NCI-H1048 (cell line): ENCODE data around the gene SPTLC2.

Experiments
- DNase-seq: peaks from one replicate; lab custom pipeline; 2025; lab: John Stamatoyannopoulos, UW

SPTLC2 gene

DNA sequence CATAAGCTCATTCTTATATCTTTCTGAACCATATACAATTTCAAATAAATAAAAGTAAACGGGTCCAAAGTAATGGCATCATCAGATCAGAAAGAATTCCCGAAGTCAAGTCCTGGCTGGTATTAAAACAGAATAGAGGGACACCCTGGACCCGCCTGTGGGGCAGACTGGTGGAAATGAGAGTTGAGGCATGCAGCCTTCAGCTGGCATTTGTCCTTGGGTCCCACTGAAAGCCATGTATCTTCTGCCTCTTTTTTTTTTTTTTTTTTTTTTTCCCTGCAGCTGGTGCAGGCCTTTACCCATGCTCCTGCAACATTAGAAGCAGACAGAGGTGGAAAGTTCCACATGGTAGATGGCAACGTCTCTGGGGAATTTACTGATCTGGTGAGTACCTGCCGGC lies 148.6 kb downstream of the SPTLC2 start:
- DNase-seq: no peak

DNA sequence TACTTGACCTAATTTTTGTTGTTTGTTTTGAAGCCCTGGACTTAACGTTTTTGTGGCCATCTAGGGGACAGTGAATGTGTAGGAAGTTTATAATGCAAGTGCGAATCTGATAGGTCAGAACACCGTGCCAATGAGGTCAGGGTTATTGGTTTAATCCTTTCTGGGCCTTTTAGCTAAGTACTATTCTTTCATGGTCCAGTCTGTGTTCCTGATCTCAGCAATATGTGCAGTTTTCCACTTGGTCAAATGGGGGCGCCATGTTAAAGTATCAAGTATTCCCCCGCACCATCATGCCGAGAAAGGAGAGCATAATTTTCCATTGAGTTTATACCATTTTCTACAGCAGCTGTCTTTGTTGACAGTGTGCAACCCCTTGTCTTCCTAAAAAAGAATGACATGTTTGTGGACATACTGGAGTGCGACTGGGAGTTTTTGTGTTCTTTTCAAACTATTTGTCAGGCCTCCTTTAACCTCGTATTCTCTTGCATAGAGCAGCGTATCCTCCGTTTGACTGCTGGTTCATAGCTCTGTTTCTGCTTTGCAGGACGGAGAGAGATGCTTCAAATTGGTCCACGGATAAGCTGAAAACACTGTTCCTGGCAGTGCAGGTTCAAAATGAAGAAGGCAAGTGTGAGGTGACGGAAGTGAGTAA lies 157.2 kb downstream of the SPTLC2 start:
- peak; percentile 45 for DNase-seq

DNA sequence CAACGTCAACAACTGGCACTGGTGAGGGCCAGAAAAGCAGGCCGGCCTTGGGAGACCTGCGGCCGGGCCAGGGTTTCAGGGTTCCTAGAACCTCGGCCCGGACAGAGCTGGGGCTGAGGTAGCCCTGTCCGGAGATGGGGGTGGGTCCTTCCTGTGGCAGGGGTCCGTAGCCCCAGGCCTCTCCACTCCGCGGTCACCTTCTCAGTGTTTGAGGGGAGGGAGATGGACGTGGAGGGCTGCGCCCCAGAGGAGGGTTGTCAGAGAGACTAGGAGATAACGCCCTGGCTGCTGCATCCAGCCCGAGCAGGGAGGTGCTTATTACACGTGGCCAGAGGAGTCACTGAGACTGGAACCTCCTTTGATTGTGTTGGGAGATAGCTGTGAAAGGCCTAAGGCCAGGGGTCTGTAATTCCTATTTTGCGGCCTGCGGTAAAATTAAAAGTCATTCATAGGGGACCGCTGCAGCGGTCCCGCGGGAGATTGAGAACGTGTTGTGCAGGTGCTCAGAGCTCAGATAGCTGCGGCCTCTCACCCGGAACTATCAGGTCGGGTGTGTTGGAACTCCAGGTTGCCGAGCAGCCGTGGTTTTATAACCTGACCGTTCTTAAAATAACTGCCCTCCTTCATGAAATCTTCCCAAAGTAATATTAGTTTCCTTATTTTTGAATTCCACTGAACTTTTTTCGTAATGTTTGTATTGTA lies 158.0 kb downstream of the SPTLC2 start:
- DNase-seq: no peak

DNA sequence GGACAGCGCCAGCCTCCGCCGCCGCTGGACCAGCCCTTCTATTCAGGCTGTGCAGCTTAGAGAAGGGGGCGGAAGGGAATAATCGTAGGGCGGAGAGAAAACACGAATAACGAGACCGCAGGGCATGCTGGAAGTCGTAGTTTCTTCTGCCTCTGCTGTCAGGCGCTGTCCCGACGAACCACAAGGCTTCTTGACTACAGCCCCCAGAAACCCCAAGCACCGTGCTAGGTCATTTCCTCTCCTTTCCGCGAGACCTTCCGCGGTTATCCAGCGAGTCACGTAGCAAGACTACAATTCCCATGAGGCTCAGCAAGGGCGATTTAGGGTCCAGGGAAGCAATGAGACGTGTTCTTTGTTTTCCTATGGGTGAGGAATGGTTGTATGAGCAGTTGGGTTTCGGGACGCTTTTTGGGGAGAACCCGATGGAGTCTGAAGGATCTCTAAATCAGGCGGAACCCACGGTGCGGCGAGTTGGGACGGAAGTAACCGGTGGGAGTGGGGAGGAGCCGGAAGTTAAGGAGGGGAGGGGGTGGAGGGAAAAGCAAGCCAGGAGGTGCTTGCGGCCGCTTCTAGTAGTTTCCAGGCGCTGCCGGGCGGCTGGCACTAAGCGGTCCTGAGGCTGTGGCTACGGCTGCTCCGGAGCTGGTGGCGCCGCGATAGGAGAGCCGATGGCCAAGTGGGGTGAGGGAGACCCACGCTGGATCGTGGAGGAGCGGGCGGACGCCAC lies 158.8 kb downstream of the SPTLC2 start, which contains the start of the genes AHSA1 and VIPAS39:
TSS of gene AHSA1 (plus strand) at position 572 of the 727 bp plus-strand sequence. CDS start at position 669, 97 bp downstream.
TSS of gene VIPAS39 (minus strand) at position 80 of the 727 bp plus-strand sequence. CDS start 3,499 bp downstream, outside the sequence.
- DNase-seq: peak; percentile 93

GRCh38 chr14:77457115-77457521 lies 159.3 kb downstream of the SPTLC2 start:
- DNase-seq: no peak
